ENCODE data around the gene RAD51C.
"Not testable (repeated sequence)": the region's sequence is repeated elsewhere in the genome, so short reads cannot be mapped to it uniquely, and the experiment has no call there.

RAD51C gene

GRCh38 chr17:58666858-58667267 is 25.5 kb upstream of the RAD51C start:
- H3K9ac ChIP-seq (ENCODE audit: low read depth, low read length) = no peak overlapping the region
- no peaks in the 10 kb centered on the region for H3K9me3 ChIP-seq (ENCODE audit: insufficient read depth, low read depth, low read length)
- no peak overlapping the region for H3K27ac ChIP-seq (ENCODE audit: low read depth, low read length)
- no peaks in the 10 kb centered on the region for H3K36me3 ChIP-seq (ENCODE audit: insufficient read depth, low read length)
- H3K27me3 ChIP-seq (ENCODE audit: insufficient read depth, low read length) = no peaks in the 10 kb centered on the region
- no peak overlapping the region for H3K4me3 ChIP-seq (ENCODE audit: low read length)
- 93% methylated on average over 19 of the region's 19 CpGs for WGBS
- 0 out of 2 replicates have a peak, but pooled peaks cover 4% of the 10 kb centered on the region for H3K4me1 ChIP-seq (ENCODE audit: insufficient read depth, low read length)

GRCh38 chr17:58667934-58668597 is 24.3 kb upstream of the RAD51C start:
- H3K4me3 ChIP-seq (ENCODE audit: low read length) = no peak overlapping the region
- no peaks in the 10 kb centered on the region for H3K36me3 ChIP-seq (ENCODE audit: insufficient read depth, low read length)
- H3K27ac ChIP-seq (ENCODE audit: low read depth, low read length) = no peak overlapping the region
- H3K27me3 ChIP-seq (ENCODE audit: insufficient read depth, low read length) = no peaks in the 10 kb centered on the region
- H3K9ac ChIP-seq (ENCODE audit: low read depth, low read length) = no peak overlapping the region
- 0 out of 2 replicates have a peak, but pooled peaks cover 4% of the 10 kb centered on the region for H3K4me1 ChIP-seq (ENCODE audit: insufficient read depth, low read length)
- no peaks in the 10 kb centered on the region for H3K9me3 ChIP-seq (ENCODE audit: insufficient read depth, low read depth, low read length)
- whole genome bisulfite sequencing = 98% methylated on average over 1 of the region's 1 CpG

- no peaks in the 10 kb centered on the region for H3K9me3 ChIP-seq (ENCODE audit: insufficient read depth, low read depth, low read length)
- 97% methylated on average over 2 of the region's 2 CpGs for WGBS
- no peak overlapping the region for H3K9ac ChIP-seq (ENCODE audit: low read depth, low read length)
- no peak overlapping the region for H3K4me3 ChIP-seq (ENCODE audit: low read length)
- H3K27me3 ChIP-seq (ENCODE audit: insufficient read depth, low read length) = no peaks in the 10 kb centered on the region
- no peaks in the 10 kb centered on the region for H3K36me3 ChIP-seq (ENCODE audit: insufficient read depth, low read length)
- H3K4me1 ChIP-seq (ENCODE audit: insufficient read depth, low read length) = 0 out of 2 replicates have a peak, but pooled peaks cover 4% of the 10 kb centered on the region
- no peak overlapping the region for H3K27ac ChIP-seq (ENCODE audit: low read depth, low read length)
Observed at GRCh38 chr17:58668598-58668935, 23.8 kb upstream of the RAD51C start.

GRCh38 chr17:58669853-58670252 is 22.5 kb upstream of the RAD51C start:
- Histone ChIP-seq H3K9me3 (ENCODE audit: insufficient read depth, low read depth, low read length) (no peaks in the 10 kb centered on the region), H3K4me1 (ENCODE audit: insufficient read depth, low read length) (0 out of 2 replicates have a peak, but pooled peaks cover 4% of the 10 kb centered on the region), H3K27ac (ENCODE audit: low read depth, low read length) (no peak overlapping the region), H3K27me3 (ENCODE audit: insufficient read depth, low read length) (no peaks in the 10 kb centered on the region), H3K36me3 (ENCODE audit: insufficient read depth, low read length) (no peaks in the 10 kb centered on the region), H3K9ac (ENCODE audit: low read depth, low read length) (no peak overlapping the region), H3K4me3 (ENCODE audit: low read length) (no peak overlapping the region)
- 85% methylated on average over 6 of the region's 6 CpGs for WGBS

GRCh38 chr17:58671969-58672368 is 20.4 kb upstream of the RAD51C start:
- Histone ChIP-seq H3K27me3 (ENCODE audit: insufficient read depth, low read length) (no peaks in the 10 kb centered on the region), H3K4me3 (ENCODE audit: low read length) (no peak overlapping the region), H3K36me3 (ENCODE audit: insufficient read depth, low read length) (no peaks in the 10 kb centered on the region), H3K27ac (ENCODE audit: low read depth, low read length) (no peak overlapping the region), H3K4me1 (ENCODE audit: insufficient read depth, low read length) (0 out of 2 replicates have a peak, but pooled peaks cover 4% of the 10 kb centered on the region), H3K9me3 (ENCODE audit: insufficient read depth, low read depth, low read length) (no peaks in the 10 kb centered on the region), H3K9ac (ENCODE audit: low read depth, low read length) (no peak overlapping the region)
- WGBS = 83% methylated on average over 3 of the region's 3 CpGs

- H3K36me3 ChIP-seq (ENCODE audit: insufficient read depth, low read length) = no peaks in the 10 kb centered on the region
- H3K9me3 ChIP-seq (ENCODE audit: insufficient read depth, low read depth, low read length) = no peaks in the 10 kb centered on the region
- 91% methylated on average over 4 of the region's 4 CpGs for WGBS
- no peak overlapping the region for H3K27ac ChIP-seq (ENCODE audit: low read depth, low read length)
- H3K27me3 ChIP-seq (ENCODE audit: insufficient read depth, low read length) = no peaks in the 10 kb centered on the region
- no peak overlapping the region for H3K9ac ChIP-seq (ENCODE audit: low read depth, low read length)
- no peaks in the 10 kb centered on the region for H3K4me1 ChIP-seq (ENCODE audit: insufficient read depth, low read length)
- H3K4me3 ChIP-seq (ENCODE audit: low read length) = no peak overlapping the region
Observed at GRCh38 chr17:58677194-58677880, 15.1 kb upstream of the RAD51C start.

- not testable (repeated sequence) for H3K9ac ChIP-seq (ENCODE audit: low read depth, low read length); H3K4me3 ChIP-seq (ENCODE audit: low read length); H3K36me3 ChIP-seq (ENCODE audit: insufficient read depth, low read length); H3K27me3 ChIP-seq (ENCODE audit: insufficient read depth, low read length); H3K4me1 ChIP-seq (ENCODE audit: insufficient read depth, low read length); H3K27ac ChIP-seq (ENCODE audit: low read depth, low read length); H3K9me3 ChIP-seq (ENCODE audit: insufficient read depth, low read depth, low read length)
- 91% methylated on average over 5 of the region's 5 CpGs for WGBS
Observed at GRCh38 chr17:58678287-58678686, 14.1 kb upstream of the RAD51C start.

- no peak overlapping the region for H3K4me3 ChIP-seq (ENCODE audit: low read length)
- no peaks in the 10 kb centered on the region for H3K27me3 ChIP-seq (ENCODE audit: insufficient read depth, low read length)
- peak overlapping the region; percentile 61; the same call in 1 of the 2 replicates for H3K9ac ChIP-seq (ENCODE audit: low read depth, low read length)
- WGBS = 82% methylated on average over 12 of the region's 12 CpGs
- H3K27ac ChIP-seq (ENCODE audit: low read depth, low read length) = peak overlapping the region; percentile 54
- H3K9me3 ChIP-seq (ENCODE audit: insufficient read depth, low read depth, low read length) = no peaks in the 10 kb centered on the region
- H3K4me1 ChIP-seq (ENCODE audit: insufficient read depth, low read length) = no peaks in the 10 kb centered on the region
- no peaks in the 10 kb centered on the region for H3K36me3 ChIP-seq (ENCODE audit: insufficient read depth, low read length)
Observed at GRCh38 chr17:58679263-58680037, 13.0 kb upstream of the RAD51C start.

- H3K4me1 ChIP-seq (ENCODE audit: insufficient read depth, low read length) = no peaks in the 10 kb centered on the region
- no peaks in the 10 kb centered on the region for H3K9me3 ChIP-seq (ENCODE audit: insufficient read depth, low read depth, low read length)
- WGBS = 77% methylated on average over 6 of the region's 6 CpGs
- H3K4me3 ChIP-seq (ENCODE audit: low read length) = no peak overlapping the region
- H3K36me3 ChIP-seq (ENCODE audit: insufficient read depth, low read length) = no peaks in the 10 kb centered on the region
- no peak overlapping the region for H3K9ac ChIP-seq (ENCODE audit: low read depth, low read length)
- H3K27ac ChIP-seq (ENCODE audit: low read depth, low read length) = no peak overlapping the region
- no peaks in the 10 kb centered on the region for H3K27me3 ChIP-seq (ENCODE audit: insufficient read depth, low read length)
Observed at GRCh38 chr17:58680038-58680369, 12.4 kb upstream of the RAD51C start.

- Histone ChIP-seq H3K9ac (ENCODE audit: low read depth, low read length) (no peak overlapping the region), H3K4me1 (ENCODE audit: insufficient read depth, low read length) (no peaks in the 10 kb centered on the region), H3K27ac (ENCODE audit: low read depth, low read length) (no peak overlapping the region), H3K27me3 (ENCODE audit: insufficient read depth, low read length) (no peaks in the 10 kb centered on the region), H3K9me3 (ENCODE audit: insufficient read depth, low read depth, low read length) (no peaks in the 10 kb centered on the region), H3K36me3 (ENCODE audit: insufficient read depth, low read length) (no peaks in the 10 kb centered on the region), H3K4me3 (ENCODE audit: low read length) (no peak overlapping the region)
- 94% methylated on average over 9 of the region's 10 CpGs for WGBS
Observed at GRCh38 chr17:58684003-58684402, 8.4 kb upstream of the RAD51C start.

- H3K9me3 ChIP-seq (ENCODE audit: insufficient read depth, low read depth, low read length); H3K4me1 ChIP-seq (ENCODE audit: insufficient read depth, low read length); H3K27ac ChIP-seq (ENCODE audit: low read depth, low read length); H3K9ac ChIP-seq (ENCODE audit: low read depth, low read length); H3K27me3 ChIP-seq (ENCODE audit: insufficient read depth, low read length); H3K36me3 ChIP-seq (ENCODE audit: insufficient read depth, low read length); H3K4me3 ChIP-seq (ENCODE audit: low read length): not testable (repeated sequence)
- WGBS = 98% methylated on average over 5 of the region's 6 CpGs
Observed at GRCh38 chr17:58684462-58684861, 7.9 kb upstream of the RAD51C start.
